ENCODE results near the gene HDAC7. TPM values are rescaled to one million over a fixed set of nuclear protein-coding genes. Genes with fewer than 3 reads are reported as not detected.

The HDAC7 gene
- total RNA-seq, 1 experiment from 2014 or later = 44.2 TPM

DNA sequence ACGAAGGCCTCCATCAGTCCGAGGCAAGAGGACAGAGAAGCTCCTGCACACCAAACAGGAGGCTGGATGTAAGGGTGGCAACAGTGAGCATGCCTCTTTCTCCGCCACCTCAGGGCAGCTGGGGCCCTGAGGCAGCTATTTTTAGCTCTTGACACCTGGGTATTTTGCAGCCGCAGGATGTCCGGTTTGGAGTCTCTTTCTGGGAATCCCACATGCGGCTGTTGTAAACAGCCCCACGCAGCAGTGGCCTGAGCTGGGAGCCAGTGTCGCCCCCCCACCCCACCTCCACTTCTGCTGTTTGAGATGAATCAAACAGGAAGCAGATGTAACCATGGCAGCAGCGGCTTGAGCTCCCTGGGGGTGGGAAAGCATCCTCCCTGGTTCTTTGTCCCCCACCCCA is 11.7 kb downstream of the HDAC7 start:
- intact Hi-C loops (cut with micrococcal nuclease) = no loop called here
- H3K79me2 ChIP-seq (ENCODE audit: low read length) = peaks cover 100% of the 10 kb centered on the region
- POLR2A ChIA-PET (ENCODE audit: unreplicated experiment) = interaction anchor here (0.6 to 0.7 kb wide), 2 partner anchors 13 to 78 kb away, joined by 3 to 8 read pairs; no protein-coding TSS in a partner anchor
- H3K27me3 ChIP-seq (ENCODE audit: low read length) = no peaks in the 10 kb centered on the region
- DNase-seq (no peak), ATAC-seq (no peak)
- CTCF ChIA-PET = interaction anchor here (1.1 kb wide), 1 partner anchor 31 kb away, joined by 3 read pairs; no protein-coding TSS in a partner anchor
- H3K9ac ChIP-seq (ENCODE audit: low read length) = no peak overlapping the region
- peaks cover 14% of the 10 kb centered on the region for H3K36me3 ChIP-seq (ENCODE audit: low read depth, low read length)
- H2AFZ ChIP-seq (ENCODE audit: low read length) = no peak overlapping the region
- no peaks in the 10 kb centered on the region for H3F3A ChIP-seq (ENCODE audit: low read length, unreplicated experiment)
- H3K9me3 ChIP-seq (ENCODE audit: low read length) = no peaks in the 10 kb centered on the region
- H3K9me2 ChIP-seq (replicated peaks; ENCODE audit: low read length) = no peaks in the 10 kb centered on the region
- TF ChIP-seq EZH2phosphoT487 (IDR thresholded peaks at IDR 0.05; ENCODE audit: borderline replicate concordance, low read length) = no peak
- TF ChIP-seq, protein P1, sequence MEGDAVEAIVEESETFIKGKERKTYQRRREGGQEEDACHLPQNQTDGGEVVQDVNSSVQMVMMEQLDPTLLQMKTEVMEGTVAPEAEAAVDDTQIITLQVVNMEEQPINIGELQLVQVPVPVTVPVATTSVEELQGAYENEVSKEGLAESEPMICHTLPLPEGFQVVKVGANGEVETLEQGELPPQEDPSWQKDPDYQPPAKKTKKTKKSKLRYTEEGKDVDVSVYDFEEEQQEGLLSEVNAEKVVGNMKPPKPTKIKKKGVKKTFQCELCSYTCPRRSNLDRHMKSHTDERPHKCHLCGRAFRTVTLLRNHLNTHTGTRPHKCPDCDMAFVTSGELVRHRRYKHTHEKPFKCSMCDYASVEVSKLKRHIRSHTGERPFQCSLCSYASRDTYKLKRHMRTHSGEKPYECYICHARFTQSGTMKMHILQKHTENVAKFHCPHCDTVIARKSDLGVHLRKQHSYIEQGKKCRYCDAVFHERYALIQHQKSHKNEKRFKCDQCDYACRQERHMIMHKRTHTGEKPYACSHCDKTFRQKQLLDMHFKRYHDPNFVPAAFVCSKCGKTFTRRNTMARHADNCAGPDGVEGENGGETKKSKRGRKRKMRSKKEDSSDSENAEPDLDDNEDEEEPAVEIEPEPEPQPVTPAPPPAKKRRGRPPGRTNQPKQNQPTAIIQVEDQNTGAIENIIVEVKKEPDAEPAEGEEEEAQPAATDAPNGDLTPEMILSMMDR (conservative IDR thresholded peaks at IDR 0.05; ENCODE audit: low read depth, low read length) = no peak
- TF ChIP-seq EZH2 (IDR thresholded peaks at IDR 0.05; ENCODE audit: low read length, unreplicated experiment) = no peak
- no peak overlapping the region for H3K4me3 ChIP-seq (ENCODE audit: low read length)
- no peak overlapping the region for H3K27ac ChIP-seq (ENCODE audit: low read length)
- peaks cover 27% of the 10 kb centered on the region; the same call in 1 of the 2 replicates for H4K20me1 ChIP-seq (ENCODE audit: low read length)
- H3K4me2 ChIP-seq (ENCODE audit: low read length) = no peak overlapping the region
- H3K4me1 ChIP-seq (ENCODE audit: insufficient read depth, low read length) = peaks cover 14% of the 10 kb centered on the region
- BruUV-seq (replicated peaks) = no TSS peak

DNA sequence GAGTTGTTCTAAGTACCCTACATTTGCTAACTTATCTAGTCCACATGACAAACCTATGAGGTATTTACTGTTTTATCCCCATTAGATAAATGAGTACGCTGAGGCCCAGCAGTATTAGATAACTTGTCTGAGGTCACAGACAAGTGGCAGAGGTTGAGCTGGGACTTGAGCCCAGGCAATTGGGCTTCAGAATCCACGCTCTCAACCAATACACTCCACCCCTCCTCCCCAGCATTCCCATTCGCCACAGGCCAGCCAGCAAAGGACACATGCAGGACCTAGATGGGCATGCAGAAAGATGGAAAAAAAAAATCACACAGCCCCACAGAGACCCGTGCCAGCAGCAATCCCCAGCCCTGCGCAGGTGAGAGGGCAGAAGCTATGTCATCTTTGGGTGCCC is 12.4 kb downstream of the HDAC7 start:
- no peak for ATAC-seq
- Histone ChIP-seq H3K79me2 (ENCODE audit: low read length) (peaks cover 99% of the 10 kb centered on the region), H3K4me3 (ENCODE audit: low read length) (no peak overlapping the region), H2AFZ (ENCODE audit: low read length) (no peak overlapping the region), H4K20me1 (ENCODE audit: low read length) (peaks cover 24% of the 10 kb centered on the region; the same call in 1 of the 2 replicates), H3K4me2 (ENCODE audit: low read length) (no peak overlapping the region), H3F3A (ENCODE audit: low read length, unreplicated experiment) (no peaks in the 10 kb centered on the region), H3K9ac (ENCODE audit: low read length) (no peak overlapping the region), H3K9me3 (ENCODE audit: low read length) (no peaks in the 10 kb centered on the region), H3K36me3 (ENCODE audit: low read depth, low read length) (peaks cover 14% of the 10 kb centered on the region), H3K27ac (ENCODE audit: low read length) (no peak overlapping the region), H3K27me3 (ENCODE audit: low read length) (no peaks in the 10 kb centered on the region), H3K9me2 (replicated peaks; ENCODE audit: low read length) (no peaks in the 10 kb centered on the region), H3K4me1 (ENCODE audit: insufficient read depth, low read length) (peaks cover 9% of the 10 kb centered on the region)
- CTCF ChIA-PET = interaction anchor here (1.1 kb wide), 1 partner anchor 31 kb away, joined by 3 read pairs; no protein-coding TSS in a partner anchor
- intact Hi-C loops (cut with micrococcal nuclease) = no loop called here
- BruUV-seq (replicated peaks) = no TSS peak
- no peak for DNase-seq
- TF ChIP-seq EZH2phosphoT487 (IDR thresholded peaks at IDR 0.05; ENCODE audit: borderline replicate concordance, low read length) (no peak), EZH2 (IDR thresholded peaks at IDR 0.05; ENCODE audit: low read length, unreplicated experiment) (no peak)
- TF ChIP-seq, protein P1 (conservative IDR thresholded peaks at IDR 0.05; ENCODE audit: low read depth, low read length) = no peak
- POLR2A ChIA-PET (ENCODE audit: unreplicated experiment) = interaction anchor here (0.6 kb wide), 1 partner anchor 78 kb away, joined by 3 read pairs; no protein-coding TSS in a partner anchor

DNA sequence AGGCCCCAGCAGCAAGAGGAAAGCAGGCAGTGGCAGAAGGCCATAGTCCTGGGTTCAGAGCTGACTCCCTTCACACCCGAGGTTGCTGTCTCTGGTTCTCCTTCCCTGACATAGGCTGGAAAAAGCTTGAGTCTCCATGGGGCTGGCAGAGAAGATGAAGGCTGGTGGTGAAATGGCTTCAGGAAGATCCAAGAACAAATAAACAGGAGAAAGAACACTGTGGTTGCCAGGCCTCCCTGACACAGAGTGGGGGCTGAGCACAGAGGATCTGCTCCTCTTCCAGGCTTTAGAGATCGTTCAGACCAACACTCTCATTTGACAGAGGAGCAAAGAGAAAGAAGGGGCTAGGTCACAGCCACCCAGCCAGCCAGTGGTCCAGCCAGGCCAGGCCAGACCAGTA is 14.3 kb downstream of the HDAC7 start:
- Histone ChIP-seq H3F3A (ENCODE audit: low read length, unreplicated experiment) (no peaks in the 10 kb centered on the region), H2AFZ (ENCODE audit: low read length) (no peak overlapping the region), H3K9me3 (ENCODE audit: low read length) (no peaks in the 10 kb centered on the region), H3K27me3 (ENCODE audit: low read length) (no peaks in the 10 kb centered on the region), H3K79me2 (ENCODE audit: low read length) (peaks cover 98% of the 10 kb centered on the region), H3K27ac (ENCODE audit: low read length) (no peak overlapping the region), H3K4me1 (ENCODE audit: insufficient read depth, low read length) (no peaks in the 10 kb centered on the region), H3K9ac (ENCODE audit: low read length) (no peak overlapping the region), H3K36me3 (ENCODE audit: low read depth, low read length) (peaks cover 9% of the 10 kb centered on the region; the same call in 1 of the 2 replicates), H3K9me2 (replicated peaks; ENCODE audit: low read length) (no peaks in the 10 kb centered on the region), H3K4me3 (ENCODE audit: low read length) (no peak overlapping the region), H4K20me1 (ENCODE audit: low read length) (peaks cover 17% of the 10 kb centered on the region; the same call in 1 of the 2 replicates), H3K4me2 (ENCODE audit: low read length) (no peak overlapping the region)
- ChIA-PET POLR2A (ENCODE audit: unreplicated experiment) (no interaction called here), CTCF (no interaction called here)
- ATAC-seq (no peak), DNase-seq (no peak)
- intact Hi-C loops (cut with micrococcal nuclease) = no loop called here
- TF ChIP-seq, protein P1 (conservative IDR thresholded peaks at IDR 0.05; ENCODE audit: low read depth, low read length) = no peak
- TF ChIP-seq EZH2phosphoT487 (IDR thresholded peaks at IDR 0.05; ENCODE audit: borderline replicate concordance, low read length) (no peak), EZH2 (IDR thresholded peaks at IDR 0.05; ENCODE audit: low read length, unreplicated experiment) (no peak)
- no TSS peak for BruUV-seq (replicated peaks)

All from PC-3 (cell line).